ENCODE results near the gene SUSD3. TPM values are rescaled to one million over a fixed set of nuclear protein-coding genes. Genes with fewer than 3 reads are reported as not detected.

SUSD3 gene
- total RNA-seq, 4 donors from 2014 or later, result 5.5 to 21.5 (median 7.9) TPM

DNA sequence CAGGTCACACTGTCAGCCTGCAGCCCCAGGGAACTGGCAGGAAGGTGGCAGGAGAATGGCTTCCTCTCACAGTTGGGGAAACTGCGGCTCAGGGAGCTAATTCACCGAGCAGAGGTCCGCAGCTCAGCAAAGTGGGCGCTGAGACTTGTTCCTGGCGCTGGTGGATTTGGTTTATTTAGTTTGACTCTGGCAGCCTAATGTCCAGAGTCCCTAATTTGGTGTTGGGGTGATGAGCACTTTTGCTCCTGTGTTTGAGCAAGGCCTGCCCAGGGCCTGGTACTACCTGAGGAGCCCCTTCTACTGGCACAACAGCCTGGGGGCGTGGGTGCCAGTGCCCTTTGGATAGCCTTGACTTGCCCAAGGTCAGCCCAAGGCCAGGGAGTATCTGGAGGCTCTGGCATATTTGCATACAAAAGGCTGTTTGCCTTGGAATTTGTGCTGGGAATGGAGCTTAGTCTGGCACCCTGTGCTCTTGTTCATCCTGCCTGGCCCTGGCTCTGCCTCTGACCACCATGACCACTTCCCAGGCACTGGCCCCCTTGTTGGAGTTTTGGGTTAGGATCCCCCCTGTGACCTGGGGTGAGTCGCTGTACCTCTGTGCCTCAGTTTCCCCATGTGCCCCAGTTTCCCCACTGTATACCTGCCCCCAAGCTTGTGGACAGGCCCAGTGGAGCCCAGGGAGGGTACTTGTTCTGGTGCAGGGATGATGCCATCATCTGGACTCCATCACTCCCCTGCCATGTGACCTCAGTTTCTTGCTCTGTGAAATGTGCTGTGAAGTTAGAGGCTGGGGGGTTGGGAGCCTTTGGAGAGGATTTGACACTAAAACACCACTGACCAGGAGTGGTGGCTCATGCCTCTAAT is 1.4 kb downstream of the SUSD3 start:
- no peak for DNase-seq
- no peaks in the 10 kb centered on the region for H3K9me3 ChIP-seq
- no peaks in the 10 kb centered on the region for H3K27me3 ChIP-seq
- H3K4me1 ChIP-seq, result peaks cover 0 to 58% (median 50%) of the 10 kb centered on the region in 4 donors
- H3K36me3 ChIP-seq, result no peaks in the 10 kb centered on the region
- TF ChIP-seq CTCF (IDR thresholded peaks at IDR 0.05) (no peak), POLR2A (IDR thresholded peaks at IDR 0.05) (no peak)
- H3K27ac ChIP-seq, result peak overlapping the region; percentile 80 to 97 (median 88)
- peak overlapping the region; percentile 62 to 71 (median 64) for H3K4me3 ChIP-seq

GRCh38 chr9:93060746-93061259 is 2.3 kb downstream of the SUSD3 start:
- TF ChIP-seq CTCF (IDR thresholded peaks at IDR 0.05), result no peak
- peak overlapping the region; percentile 48 to 97 (median 80) for H3K27ac ChIP-seq
- no peak for DNase-seq
- no peak overlapping the region for H3K4me3 ChIP-seq
- H3K36me3 ChIP-seq, result no peaks in the 10 kb centered on the region
- no peaks in the 10 kb centered on the region for H3K9me3 ChIP-seq
- H3K4me1 ChIP-seq, result peaks cover 0 to 60% (median 52%) of the 10 kb centered on the region in 4 donors
- no peaks in the 10 kb centered on the region for H3K27me3 ChIP-seq

- H3K36me3 ChIP-seq, result no peaks in the 10 kb centered on the region
- no peaks in the 10 kb centered on the region for H3K9me3 ChIP-seq
- peak overlapping the region in 2 of 4 donors; percentile 8 to 21 for H3K4me3 ChIP-seq
- no peak for TF ChIP-seq POLR2A (IDR thresholded peaks at IDR 0.05)
- no peak for TF ChIP-seq CTCF (IDR thresholded peaks at IDR 0.05)
- H3K27ac ChIP-seq, result peak overlapping the region; percentile 48 to 97 (median 80)
- H3K4me1 ChIP-seq, result peaks cover 0 to 60% (median 52%) of the 10 kb centered on the region in 4 donors
- H3K27me3 ChIP-seq, result no peaks in the 10 kb centered on the region
- DNase-seq, result no peak
Measured at GRCh38 chr9:93061260-93061751, 2.8 kb downstream of the SUSD3 start.

DNA sequence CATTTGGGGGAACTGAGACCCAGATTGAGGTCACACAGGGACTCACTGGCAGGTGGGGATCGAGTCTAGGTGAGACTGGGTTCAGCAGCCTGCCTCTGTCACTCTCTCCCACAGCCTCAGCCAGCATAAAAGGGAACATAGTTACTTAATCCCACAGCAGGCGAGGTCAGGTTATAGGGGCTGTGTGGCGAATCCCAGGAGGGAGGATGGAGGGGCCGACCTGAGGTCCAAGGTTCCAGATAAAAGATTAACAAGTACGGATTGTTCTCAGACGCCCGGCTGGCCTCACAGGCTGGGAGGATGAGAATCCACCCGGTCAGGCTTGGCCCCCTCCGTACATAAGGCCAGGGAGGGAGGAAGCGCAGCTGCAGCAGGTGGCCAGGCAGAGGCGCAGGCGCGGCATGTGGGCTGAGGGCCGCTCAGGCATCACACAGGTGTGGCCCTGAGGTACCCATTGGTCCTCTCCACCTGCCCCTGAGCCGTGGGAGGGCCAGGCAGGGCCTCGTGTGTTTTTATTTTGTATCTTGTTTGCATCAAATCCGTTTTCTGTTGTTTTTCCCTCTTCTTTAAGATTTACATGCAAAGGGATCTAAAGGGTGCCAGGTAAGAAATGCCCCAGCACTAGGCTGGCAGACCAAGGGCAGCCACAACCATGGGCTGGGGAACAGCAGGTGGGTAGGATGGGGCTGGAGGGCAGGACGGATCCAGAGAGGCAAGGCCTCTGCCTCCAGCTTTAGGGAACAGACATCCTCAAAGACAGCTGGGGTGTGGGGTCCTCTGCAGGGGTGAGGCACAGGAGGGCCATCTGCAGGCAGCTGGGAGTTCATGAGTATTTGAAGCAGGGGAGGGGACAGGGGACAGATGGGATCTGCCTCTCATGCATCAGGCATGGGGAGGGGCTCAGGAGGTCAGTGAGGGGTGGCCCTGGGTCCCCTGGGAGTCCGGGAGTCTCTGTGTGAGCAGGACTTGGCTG is 3.6 kb downstream of the SUSD3 start:
- TF ChIP-seq POLR2A (IDR thresholded peaks at IDR 0.05), result no peak
- TF ChIP-seq CTCF (IDR thresholded peaks at IDR 0.05), result no peak
- peak overlapping the region; percentile 48 to 97 (median 80) for H3K27ac ChIP-seq
- no peaks in the 10 kb centered on the region for H3K36me3 ChIP-seq
- peaks cover 0 to 60% (median 52%) of the 10 kb centered on the region in 4 donors for H3K4me1 ChIP-seq
- peak; percentile 71 to 92 (median 88) for DNase-seq
- peak overlapping the region in 2 of 4 donors; percentile 8 to 21 for H3K4me3 ChIP-seq
- H3K9me3 ChIP-seq, result no peaks in the 10 kb centered on the region
- H3K27me3 ChIP-seq, result no peaks in the 10 kb centered on the region

Measured in Peyer's patch (tissue), 4 donors.